Chondrocyte (in vitro differentiated cells): Measurements from ENCODE around the gene SULT1A3. TPM values are rescaled to one million over a fixed set of nuclear protein-coding genes. Genes with fewer than 3 reads are reported as not detected.
"Not testable (repeated sequence)": the region's sequence is repeated elsewhere in the genome, so short reads cannot be mapped to it uniquely, and the experiment has no call there.

Experiments used
- DNase-seq: peaks from one replicate; pipeline ENCODE4 v3.0.0; 2021; ENCODE audit warnings: mixed read lengths, low spot score
- H3K27ac Mint-ChIP-seq: one replicate; pipeline ENCODE4 v1.8.0; 2021; ENCODE audit warnings: mild to moderate bottlenecking, moderate library complexity, mixed read lengths; ENCODE audit not compliant: unreplicated experiment
- H3K27me3 Mint-ChIP-seq: 2 replicates; pipeline ENCODE4 v1.8.0; 2021; ENCODE audit warnings: low read depth, mixed read lengths
- H3K36me3 Mint-ChIP-seq: 2 replicates; pipeline ENCODE4 v1.8.0; 2021; ENCODE audit warnings: low read depth, mixed read lengths
- H3K4me1 Mint-ChIP-seq: 2 replicates; pipeline ENCODE4 v1.8.0; 2021; ENCODE audit warnings: low read depth, mild to moderate bottlenecking, mixed read lengths
- H3K4me3 Mint-ChIP-seq: one replicate; pipeline ENCODE4 v1.8.0; 2021; ENCODE audit warnings: mild to moderate bottlenecking, moderate library complexity, mixed read lengths; ENCODE audit not compliant: unreplicated experiment
- H3K9me3 Mint-ChIP-seq: 2 replicates; pipeline ENCODE4 v1.8.0; 2021; ENCODE audit warnings: low read depth, mixed read lengths
- long read RNA-seq: library from polyadenylated mRNA; stranded (forward); transcript quantifications from one replicate; pipeline ENCODE4 v2.0.0, GENCODE V29; 2021
- total RNA-seq: library from RNA; stranded (reverse); gene quantifications from 3 replicates; pipeline ENCODE4 v1.2.1, GENCODE V29; 2021
- TF ChIP-seq, protein P1 (sequence below): fragments of 200-600 bp; sonication (generic); IDR thresholded peaks from 2 replicates; pipeline ENCODE4 v1.5.0; 2021; ENCODE audit warnings: antibody characterized with exemption, mild to moderate bottlenecking, moderate library complexity

Gene SULT1A3
- 14.1 to 16.6 TPM (median 14.7 TPM) in 3 replicates for total RNA-seq
- long read RNA-seq, partial matches to known transcripts, result 0 of 3 reads
- long read RNA-seq, other reads (novel, unspliced or antisense), result 0 of 3 reads

DNA sequence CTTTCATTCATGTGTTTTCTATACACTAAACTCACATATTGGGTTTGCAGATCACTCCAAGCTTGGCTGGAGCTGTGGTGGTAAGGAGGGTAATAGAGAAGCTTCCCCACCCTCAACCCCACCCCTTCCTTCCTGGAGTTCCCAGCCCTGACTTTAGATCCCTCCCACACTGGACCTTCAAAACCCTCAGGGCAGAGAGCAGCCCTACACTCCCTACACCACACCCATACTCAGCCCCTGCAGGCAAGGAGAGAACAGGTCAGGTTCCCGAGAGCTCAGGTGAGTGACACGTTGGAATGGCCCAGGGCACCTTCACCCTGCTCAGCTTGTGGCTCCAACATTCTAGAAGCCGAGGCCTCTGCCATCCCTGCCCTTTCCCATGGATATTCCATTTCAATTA, at the start of gene SULT1A3:
Gene SULT1A3 (plus strand): TSS at position 207 of the 400 bp plus-strand sequence. CDS start 1,474 bp downstream, outside the sequence.
- not testable (repeated sequence) for H3K36me3 Mint-ChIP-seq, H3K27ac Mint-ChIP-seq, DNase-seq, H3K27me3 Mint-ChIP-seq, H3K4me1 Mint-ChIP-seq, H3K9me3 Mint-ChIP-seq, H3K4me3 Mint-ChIP-seq

DNA sequence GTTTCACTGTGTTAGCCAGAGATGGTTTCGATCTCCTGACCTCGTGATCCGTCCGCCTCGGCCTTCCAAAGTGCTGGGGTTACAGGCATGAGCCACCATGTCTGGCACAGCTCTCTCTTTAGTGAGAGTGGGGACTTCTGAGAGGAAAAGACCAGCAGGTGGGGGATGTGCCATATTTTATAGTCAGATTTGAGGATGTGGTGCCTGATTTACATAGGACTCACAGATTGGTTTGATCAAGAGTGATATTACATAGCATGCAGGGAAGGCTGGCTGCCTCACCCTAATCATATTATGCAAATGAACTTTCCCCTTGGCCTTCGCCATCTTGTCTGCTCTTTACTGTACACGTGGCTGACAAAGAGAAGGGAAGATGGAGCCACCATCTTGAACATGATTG, 48.0 kb upstream of the SULT1A3 start:
- TF ChIP-seq, protein P1, sequence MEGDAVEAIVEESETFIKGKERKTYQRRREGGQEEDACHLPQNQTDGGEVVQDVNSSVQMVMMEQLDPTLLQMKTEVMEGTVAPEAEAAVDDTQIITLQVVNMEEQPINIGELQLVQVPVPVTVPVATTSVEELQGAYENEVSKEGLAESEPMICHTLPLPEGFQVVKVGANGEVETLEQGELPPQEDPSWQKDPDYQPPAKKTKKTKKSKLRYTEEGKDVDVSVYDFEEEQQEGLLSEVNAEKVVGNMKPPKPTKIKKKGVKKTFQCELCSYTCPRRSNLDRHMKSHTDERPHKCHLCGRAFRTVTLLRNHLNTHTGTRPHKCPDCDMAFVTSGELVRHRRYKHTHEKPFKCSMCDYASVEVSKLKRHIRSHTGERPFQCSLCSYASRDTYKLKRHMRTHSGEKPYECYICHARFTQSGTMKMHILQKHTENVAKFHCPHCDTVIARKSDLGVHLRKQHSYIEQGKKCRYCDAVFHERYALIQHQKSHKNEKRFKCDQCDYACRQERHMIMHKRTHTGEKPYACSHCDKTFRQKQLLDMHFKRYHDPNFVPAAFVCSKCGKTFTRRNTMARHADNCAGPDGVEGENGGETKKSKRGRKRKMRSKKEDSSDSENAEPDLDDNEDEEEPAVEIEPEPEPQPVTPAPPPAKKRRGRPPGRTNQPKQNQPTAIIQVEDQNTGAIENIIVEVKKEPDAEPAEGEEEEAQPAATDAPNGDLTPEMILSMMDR, result no peak
- Mint-ChIP-seq H3K4me1 (no peaks in the 10 kb centered on the region), H3K4me3 (no peak overlapping the region), H3K9me3 (peaks cover 12% of the 10 kb centered on the region), H3K36me3 (peaks cover 2% of the 10 kb centered on the region), H3K27me3 (no peaks in the 10 kb centered on the region), H3K27ac (no peak overlapping the region)
- no peak for DNase-seq

GRCh38 chr16:30152517-30152916, 46.5 kb upstream of the SULT1A3 start:
- Mint-ChIP-seq H3K36me3 (peaks cover 2% of the 10 kb centered on the region), H3K4me3 (no peak overlapping the region), H3K4me1 (no peaks in the 10 kb centered on the region), H3K9me3 (peaks cover 12% of the 10 kb centered on the region), H3K27me3 (no peaks in the 10 kb centered on the region), H3K27ac (no peak overlapping the region)
- TF ChIP-seq, protein P1, result no peak
- DNase-seq, result no peak

DNA sequence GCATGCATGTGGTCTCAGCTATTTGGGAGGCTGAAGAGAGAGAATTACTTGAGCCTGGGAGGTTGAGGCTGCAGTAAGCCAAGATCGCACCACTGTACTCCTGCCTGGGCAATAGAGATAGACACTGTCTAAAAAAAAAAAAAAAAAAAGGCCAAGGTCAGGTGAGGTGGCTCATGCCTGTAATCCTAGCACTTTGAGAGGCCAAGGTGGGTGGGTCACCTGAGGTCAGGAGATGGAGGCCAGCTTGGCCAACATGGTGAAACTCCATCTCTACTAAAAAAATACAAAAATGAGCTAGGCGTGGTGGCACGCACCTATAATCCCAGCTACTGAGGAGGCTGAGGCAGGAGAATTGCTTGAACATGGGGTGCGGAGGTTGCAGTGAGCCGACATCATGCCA, 43.9 kb upstream of the SULT1A3 start:
- no peak overlapping the region for H3K4me3 Mint-ChIP-seq
- no peak for DNase-seq
- TF ChIP-seq, protein P1, result no peak
- no peaks in the 10 kb centered on the region for H3K36me3 Mint-ChIP-seq
- no peaks in the 10 kb centered on the region for H3K4me1 Mint-ChIP-seq
- H3K27me3 Mint-ChIP-seq, result no peaks in the 10 kb centered on the region
- peaks cover under 1% of the 10 kb centered on the region for H3K9me3 Mint-ChIP-seq
- H3K27ac Mint-ChIP-seq, result no peak overlapping the region

DNA sequence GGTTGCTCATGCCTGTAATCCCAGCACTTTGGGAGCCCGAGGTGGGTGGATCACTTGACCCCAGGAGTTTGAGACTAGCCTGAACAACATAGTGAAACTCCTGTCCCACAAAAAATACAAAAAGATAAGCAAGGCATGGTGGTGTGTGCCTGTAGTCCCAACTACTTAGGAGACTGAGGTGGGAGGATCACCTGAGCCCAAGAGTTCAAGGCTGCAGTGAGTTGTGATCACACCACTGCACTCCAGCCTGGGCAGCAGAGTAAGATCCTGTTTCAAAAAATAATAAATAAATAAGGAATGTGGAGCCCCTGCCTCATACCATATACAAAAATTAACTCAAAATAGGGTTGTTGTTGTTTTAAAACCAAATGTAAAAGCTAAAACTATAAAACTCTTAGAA, 41.8 kb upstream of the SULT1A3 start:
- Mint-ChIP-seq H3K9me3 (no peaks in the 10 kb centered on the region), H3K27me3 (no peaks in the 10 kb centered on the region), H3K4me1 (no peaks in the 10 kb centered on the region), H3K27ac (no peak overlapping the region), H3K4me3 (no peak overlapping the region), H3K36me3 (no peaks in the 10 kb centered on the region)
- TF ChIP-seq, protein P1, result no peak
- DNase-seq, result no peak

DNA sequence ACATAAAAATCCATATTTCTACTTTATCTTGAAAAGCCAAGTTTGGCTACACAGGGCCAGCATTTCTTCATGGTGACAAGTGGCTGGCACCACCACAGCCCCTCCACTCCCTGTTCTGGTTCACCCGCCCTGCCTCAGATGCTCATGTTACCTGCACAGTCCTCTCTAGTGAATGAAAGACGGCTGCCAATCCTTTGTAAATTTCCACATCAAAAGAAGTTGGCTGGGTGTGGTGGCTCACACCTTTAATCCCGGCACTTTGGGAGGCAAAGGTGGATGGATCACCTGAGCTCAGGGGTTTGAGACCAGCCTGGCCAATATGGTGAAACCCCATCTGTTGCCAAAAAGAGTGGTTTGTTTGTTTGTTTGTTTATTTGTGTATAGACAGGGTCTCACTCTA, 35.5 kb upstream of the SULT1A3 start:
- H3K4me3 Mint-ChIP-seq, result no peak overlapping the region
- H3K27ac Mint-ChIP-seq, result no peak overlapping the region

More for the DNA sequence above, 35.5 kb upstream of the SULT1A3 start:
- no peaks in the 10 kb centered on the region for H3K9me3 Mint-ChIP-seq
- no peak for DNase-seq
- TF ChIP-seq, protein P1, result no peak
- H3K27me3 Mint-ChIP-seq, result no peaks in the 10 kb centered on the region
- H3K36me3 Mint-ChIP-seq, result no peaks in the 10 kb centered on the region
- no peaks in the 10 kb centered on the region for H3K4me1 Mint-ChIP-seq
